ENCODE results near the gene PEAK1.

DNA sequence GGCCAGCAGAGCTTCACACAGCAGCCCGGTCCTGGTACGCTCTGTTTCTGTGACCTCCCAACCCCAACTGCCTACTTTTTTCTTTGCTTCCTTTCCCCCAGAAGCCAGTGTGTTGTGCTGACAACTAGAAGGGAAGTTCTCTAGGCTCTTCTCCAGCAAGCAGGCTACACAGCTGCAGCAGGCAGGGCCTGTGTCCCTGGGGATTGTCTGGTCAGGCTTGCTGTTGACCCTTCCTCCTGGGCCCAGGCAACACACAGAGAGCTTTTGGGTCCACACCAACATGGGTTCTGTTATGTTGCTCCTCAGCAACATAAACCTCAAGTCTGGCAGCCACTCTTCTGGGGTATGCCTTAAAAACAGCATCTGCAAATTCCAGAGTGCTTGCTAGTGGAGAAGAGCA is 312.8 kb downstream of the PEAK1 start:
- TF ChIP-seq, protein P1, sequence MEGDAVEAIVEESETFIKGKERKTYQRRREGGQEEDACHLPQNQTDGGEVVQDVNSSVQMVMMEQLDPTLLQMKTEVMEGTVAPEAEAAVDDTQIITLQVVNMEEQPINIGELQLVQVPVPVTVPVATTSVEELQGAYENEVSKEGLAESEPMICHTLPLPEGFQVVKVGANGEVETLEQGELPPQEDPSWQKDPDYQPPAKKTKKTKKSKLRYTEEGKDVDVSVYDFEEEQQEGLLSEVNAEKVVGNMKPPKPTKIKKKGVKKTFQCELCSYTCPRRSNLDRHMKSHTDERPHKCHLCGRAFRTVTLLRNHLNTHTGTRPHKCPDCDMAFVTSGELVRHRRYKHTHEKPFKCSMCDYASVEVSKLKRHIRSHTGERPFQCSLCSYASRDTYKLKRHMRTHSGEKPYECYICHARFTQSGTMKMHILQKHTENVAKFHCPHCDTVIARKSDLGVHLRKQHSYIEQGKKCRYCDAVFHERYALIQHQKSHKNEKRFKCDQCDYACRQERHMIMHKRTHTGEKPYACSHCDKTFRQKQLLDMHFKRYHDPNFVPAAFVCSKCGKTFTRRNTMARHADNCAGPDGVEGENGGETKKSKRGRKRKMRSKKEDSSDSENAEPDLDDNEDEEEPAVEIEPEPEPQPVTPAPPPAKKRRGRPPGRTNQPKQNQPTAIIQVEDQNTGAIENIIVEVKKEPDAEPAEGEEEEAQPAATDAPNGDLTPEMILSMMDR (IDR thresholded peaks at IDR 0.05), result no peak
- no peak for TF ChIP-seq EP300 (IDR thresholded peaks at IDR 0.05)
